ENCODE measurements around the gene SH3BP1. TPM values are rescaled to one million over a fixed set of nuclear protein-coding genes. Genes with fewer than 3 reads are reported as not detected.
A peak's percentile ranks its signal among the peaks of the same experiment; 100 is the strongest.

The SH3BP1 gene
- total and polyA plus RNA-seq, 2 of the 4 experiments (the other 2 are of a cell fraction), result 8.8 to 33.3 TPM

- no peak for TF ChIP-seq RCOR1 (IDR thresholded peaks at IDR 0.05; ENCODE audit: insufficient replicate concordance, low read length)
Measured at GRCh38 chr22:37633089-37633624, 6.3 kb upstream of the SH3BP1 start (continued).

DNA sequence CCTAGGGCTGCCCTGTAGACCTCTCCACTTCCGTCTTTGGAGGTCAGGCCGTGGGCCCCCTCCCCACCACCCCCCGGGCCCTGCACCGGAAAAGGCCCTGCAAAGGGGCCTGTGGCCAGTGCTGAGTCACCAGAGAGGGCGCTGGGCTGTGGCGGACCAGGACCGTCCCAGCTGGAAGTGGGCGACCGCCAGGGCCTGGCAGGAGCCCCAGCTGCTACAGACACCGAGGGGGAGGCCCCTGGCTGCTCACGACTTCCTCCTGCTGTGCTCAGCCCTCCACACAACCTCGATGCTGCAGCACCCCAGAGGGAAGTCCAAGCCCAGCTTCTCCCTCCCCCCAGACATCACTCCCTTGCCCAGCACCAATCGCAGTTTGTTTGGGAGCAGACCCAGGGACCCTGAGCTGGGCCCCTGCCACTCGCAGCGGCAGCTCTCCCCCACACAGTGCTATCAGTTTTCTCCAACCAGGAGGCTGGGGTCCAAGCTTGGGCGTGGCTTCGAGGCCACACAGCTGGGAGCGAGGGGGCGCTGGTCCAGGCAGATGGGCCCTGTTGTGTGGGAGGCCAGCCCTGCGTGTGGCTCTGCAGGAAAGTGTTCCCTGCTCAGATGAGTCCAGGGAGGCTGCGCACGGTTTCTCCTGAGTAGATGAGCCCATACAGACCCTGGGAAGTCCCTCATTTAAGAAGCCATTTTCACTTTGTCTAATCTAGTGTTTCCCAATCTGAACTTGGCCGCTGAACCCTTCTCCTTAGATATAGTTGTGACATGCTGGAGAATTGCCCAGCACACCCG is 5.6 kb upstream of the SH3BP1 start:
- Histone ChIP-seq H3K4me3 (ENCODE audit: insufficient read depth, low read depth, low read length) (no peak overlapping the region), H2AK9ac (replicated peaks; ENCODE audit: low read depth, low read length, poor library complexity) (peak overlapping the region; percentile 97), H3K27me3 (ENCODE audit: control insufficient read depth, insufficient read depth, low read length) (no peaks in the 10 kb centered on the region), H3K56ac (ENCODE audit: extremely low read depth, insufficient read depth, low read length) (peak overlapping the region; percentile 72), H3K4me1 (ENCODE audit: control insufficient read depth, insufficient read depth, low read length) (peaks cover 37% of the 10 kb centered on the region), H4K20me1 (ENCODE audit: insufficient read depth, low read length) (no peaks in the 10 kb centered on the region), H3K23ac (ENCODE audit: low read depth, low read length) (peak overlapping the region; percentile 86), H4K5ac (ENCODE audit: low read depth, low read length) (peak overlapping the region; percentile 91), H3K4ac (ENCODE audit: low read depth, low read length) (peak overlapping the region; percentile 96), H2BK15ac (ENCODE audit: low read depth, low read length) (peak overlapping the region; percentile 86; the same call in 2 of the 3 replicates), H3K4me2 (ENCODE audit: low read depth, low read length) (peak overlapping the region; percentile 37), H3K14ac (replicated peaks; ENCODE audit: low read depth, low read length) (peak overlapping the region; percentile 91), H3K36me3 (ENCODE audit: control insufficient read depth, insufficient read depth, low read length) (peaks cover 23% of the 10 kb centered on the region; the same call in 1 of the 2 replicates), H4K8ac (ENCODE audit: low read depth in 2 of 2, low read length in 2 of 2) (peak overlapping the region; percentile 84 to 99), H3K9ac (ENCODE audit: low read depth, low read length) (peak overlapping the region; percentile 62), H4K91ac (ENCODE audit: insufficient read depth, low read depth, low read length) (peak overlapping the region; percentile 75), H2AK5ac (ENCODE audit: low read depth, low read length) (peak overlapping the region; percentile 96), H3K18ac (ENCODE audit: low read depth, low read length) (peak overlapping the region; percentile 81), H2BK20ac (ENCODE audit: low read depth, low read length) (peak overlapping the region; percentile 79), H2BK5ac (ENCODE audit: low read depth, low read length, poor library complexity, severe bottlenecking) (peak overlapping the region; percentile 89), H2AFZ (replicated peaks; ENCODE audit: low read length, poor library complexity) (peak overlapping the region; percentile 90), H3K9me3 (ENCODE audit: control insufficient read depth, insufficient read depth, low read length) (no peaks in the 10 kb centered on the region), H3K79me1 (ENCODE audit: low read depth in 1 of 2, low read length in 2 of 2) (peaks cover 0 to 50% of the 10 kb centered on the region in 2 experiments; a peak in 2 of 4 replicates), H3K27ac (ENCODE audit: insufficient read depth, low read length) (peak overlapping the region; percentile 97), H2BK120ac (ENCODE audit: low read depth, low read length) (peak overlapping the region; percentile 89), H3K9me1 (ENCODE audit: insufficient read depth, low read length) (peaks cover 19% of the 10 kb centered on the region)
- ATAC-seq (ENCODE audit: low read depth) (peak; percentile 81), DNase-seq (peak; percentile 92)
- in situ Hi-C loops (cut with MboI; ENCODE audit: low sequenced_read_pairs), result no loop called here
- ChIA-PET POLR2A (ENCODE audit: unreplicated experiment) (interaction anchor here (0.9 to 1.1 kb wide), 3 partner anchors 26 to 42 kb away, joined by 3 read pairs; partner anchors contain the start of genes GGA1 and LGALS1), CTCF (interaction anchor here (0.9 to 3.0 kb wide), 4 partner anchors 9 to 160 kb away, joined by 3 to 12 read pairs (median 6); no protein-coding TSS in a partner anchor)
- intact Hi-C loops (cut with micrococcal nuclease), result no loop called here
- BruUV-seq (replicated peaks), result no TSS peak
- 0% methylated on average over 2 of the region's 24 CpGs; no CpG with 5 or more reads in 1 of the 2 experiments for WGBS, 2 experiments (ENCODE audit: extremely low coverage in 2 of 2, insufficient read length in 1 of 2)
- peak; percentile 28 for TF ChIP-seq CTCF (conservative IDR thresholded peaks at IDR 0.05; ENCODE audit: low read depth, low read length)
- peak; percentile 71; the same call in 1 of the 2 replicates for TF ChIP-seq NFE2L2 (IDR thresholded peaks at IDR 0.05; ENCODE audit: low read depth, low read length)
- TF ChIP-seq RCOR1 (IDR thresholded peaks at IDR 0.05; ENCODE audit: insufficient replicate concordance, low read length), result no peak
- peak; percentile 70 for TF ChIP-seq CEBPB (IDR thresholded peaks at IDR 0.05; ENCODE audit: low read depth, low read length)
- peak; percentile 63 for TF ChIP-seq MAZ (IDR thresholded peaks at IDR 0.05; ENCODE audit: borderline replicate concordance, low read depth, low read length)
- 0 out of 2 replicates have a peak, but pooled peaks have one; percentile 22 for TF ChIP-seq BHLHE40 (IDR thresholded peaks at IDR 0.05; ENCODE audit: low read depth, low read length)
- peak; percentile 59; the same call in 1 of the 2 replicates for TF ChIP-seq FOS (IDR thresholded peaks at IDR 0.05; ENCODE audit: low read depth, low read length)
- TF ChIP-seq, protein P1, sequence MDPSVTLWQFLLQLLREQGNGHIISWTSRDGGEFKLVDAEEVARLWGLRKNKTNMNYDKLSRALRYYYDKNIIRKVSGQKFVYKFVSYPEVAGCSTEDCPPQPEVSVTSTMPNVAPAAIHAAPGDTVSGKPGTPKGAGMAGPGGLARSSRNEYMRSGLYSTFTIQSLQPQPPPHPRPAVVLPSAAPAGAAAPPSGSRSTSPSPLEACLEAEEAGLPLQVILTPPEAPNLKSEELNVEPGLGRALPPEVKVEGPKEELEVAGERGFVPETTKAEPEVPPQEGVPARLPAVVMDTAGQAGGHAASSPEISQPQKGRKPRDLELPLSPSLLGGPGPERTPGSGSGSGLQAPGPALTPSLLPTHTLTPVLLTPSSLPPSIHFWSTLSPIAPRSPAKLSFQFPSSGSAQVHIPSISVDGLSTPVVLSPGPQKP (IDR thresholded peaks at IDR 0.05; ENCODE audit: borderline replicate concordance, low read depth, low read length), result no peak
- dilution Hi-C loops (cut with HindIII; ENCODE audit: low sequenced_read_pairs, unreplicated experiment), result no loop called here

All from IMR-90 (cell line).